H1 (cell line): ENCODE results near the gene TRAPPC2L. TPM values are rescaled to one million over a fixed set of nuclear protein-coding genes. Genes with fewer than 3 reads are reported as not detected.
"Not testable (repeated sequence)": the region's sequence is repeated elsewhere in the genome, so short reads cannot be mapped to it uniquely, and the experiment has no call there.

Source experiments
- CTCF ChIA-PET: fragments of 300-600 bp; sonication (Branson Sonifier 250); formaldehyde crosslinking; loops from one replicate; lab custom pipeline; 2021; ENCODE audit not compliant: partially characterized antibody; lab: Charles Lee
- POLR2A ChIA-PET: fragments of 300-600 bp; sonication (Branson Sonifier 250); formaldehyde crosslinking; loops from one replicate; lab custom pipeline; 2021; ENCODE audit warnings: inconsistent platforms; ENCODE audit not compliant: partially characterized antibody; lab: Charles Lee
- DNase-seq, 2 experiments: peaks; one replicate each; pipeline versions ENCODE4 v3.0.0 to v3.0.0-alpha.2; 2010 to 2022; ENCODE audit warnings: low spot score in 2 of 2, low read depth in 1 of 2, mixed read lengths in 1 of 2
- FAIRE-seq: peaks from 2 replicates; lab custom pipeline; 2011; peaks lifted over from hg19 to GRCh38; lab: Jason Lieb, UNC
- H2AFZ ChIP-seq: 2 replicates; pipeline ENCODE4 v1.8.1; 2012; ENCODE audit warnings: low read length, inconsistent platforms
- H2AK5ac ChIP-seq: 2 replicates; pipeline ENCODE4 v1.6.1; 2013; ENCODE audit warnings: low read depth, low read length
- H2BK120ac ChIP-seq: replicated peaks from 2 replicates; pipeline ENCODE3; 2013; ENCODE audit warnings: low read depth, low read length, inconsistent platforms
- H2BK12ac ChIP-seq: 2 replicates; pipeline ENCODE4 v1.6.1; 2013; ENCODE audit warnings: low read depth, low read length
- H2BK15ac ChIP-seq: 2 replicates; pipeline ENCODE4 v1.6.1; 2013; ENCODE audit warnings: low read length
- H2BK20ac ChIP-seq: 2 replicates; pipeline ENCODE4 v1.6.1; 2013; ENCODE audit warnings: low read length
- H2BK5ac ChIP-seq: 2 replicates; pipeline ENCODE4 v1.6.1; 2013; ENCODE audit warnings: low read depth, low read length
- H3K14ac ChIP-seq: 2 replicates; pipeline ENCODE4 v1.6.1; 2013; ENCODE audit warnings: inconsistent platforms; ENCODE audit not compliant: insufficient read length
- H3K18ac ChIP-seq: 2 replicates; pipeline ENCODE4 v1.6.1; 2013; ENCODE audit warnings: low read length; ENCODE audit errors: extremely low read depth
- H3K23ac ChIP-seq: 2 replicates; pipeline ENCODE4 v1.6.1; 2013; ENCODE audit warnings: inconsistent platforms; ENCODE audit not compliant: insufficient read length
- H3K23me2 ChIP-seq: 2 replicates; pipeline ENCODE4 v1.6.1; 2013; ENCODE audit warnings: low read depth, low read length
- H3K27ac ChIP-seq: 2 replicates; pipeline ENCODE4 v1.6.1; 2011; ENCODE audit warnings: low read depth, low read length, inconsistent platforms
- H3K27me3 ChIP-seq, 4 experiments: replicated peaks in 1 of 4; 1 replicate in 1 of 4; 2 replicates in 3 of 4; pipeline versions ENCODE4 v1.6.1 to v1.8.1; 2011 to 2013; ENCODE audit warnings: low read length in 3 of 4, mild to moderate bottlenecking in 3 of 4, inconsistent platforms in 2 of 4, mixed read lengths in 2 of 4, moderate library complexity in 1 of 4; ENCODE audit not compliant: control insufficient read depth in 3 of 4, insufficient read depth in 3 of 4; ENCODE audit errors: extremely low read depth in 1 of 4
- H3K36me3 ChIP-seq, 4 experiments: 2 replicates each; pipeline versions ENCODE4 v1.6.1 to v1.8.1; 2011 to 2013; ENCODE audit warnings: mild to moderate bottlenecking in 4 of 4, low read length in 3 of 4, moderate library complexity in 2 of 4, control low read depth in 1 of 4, inconsistent platforms in 1 of 4; ENCODE audit not compliant: insufficient read depth in 4 of 4, control insufficient read depth in 2 of 4
- H3K4ac ChIP-seq: replicated peaks from 2 replicates; pipeline ENCODE3; 2013; ENCODE audit warnings: low read length, low read depth, mixed read lengths, inconsistent platforms; ENCODE audit not compliant: insufficient read length
- H3K4me1 ChIP-seq, 4 experiments: replicated peaks in 1 of 4; 1 replicate in 1 of 4; 2 replicates in 3 of 4; pipeline versions ENCODE4 v1.6.1 to v1.8.1; 2011 to 2013; ENCODE audit warnings: low read length in 3 of 4, inconsistent platforms in 2 of 4, mixed read lengths in 1 of 4; ENCODE audit not compliant: insufficient read depth in 4 of 4, control insufficient read depth in 3 of 4
- H3K4me2 ChIP-seq, 2 experiments: 2 replicates each; pipeline versions ENCODE4 v1.6.1 to v1.8.1; 2011 to 2013; ENCODE audit warnings: low read depth in 2 of 2, low read length in 2 of 2, control low read depth in 1 of 2, inconsistent platforms in 1 of 2, mild to moderate bottlenecking in 1 of 2; ENCODE audit not compliant: insufficient read depth in 1 of 2
- H3K4me3 ChIP-seq, 4 experiments: fragments of 200-600, 300-600 bp in 1 of 4; sonication (generic), shearing (Covaris generic), sonication (Bioruptor Twin) in 1 of 4; 2 replicates each; pipeline versions ENCODE4 v1.5.1 to v1.8.1; 2011 to 2016; ENCODE audit warnings: low read length in 4 of 4, low read depth in 3 of 4, control low read depth in 2 of 4, inconsistent platforms in 2 of 4, mild to moderate bottlenecking in 2 of 4, mixed read lengths in 1 of 4, moderate library complexity in 1 of 4; ENCODE audit not compliant: insufficient read depth in 2 of 4; ENCODE audit errors: extremely low read depth in 1 of 4
- H3K56ac ChIP-seq: replicated peaks from 2 replicates; pipeline ENCODE3; 2013; ENCODE audit warnings: low read depth, mild to moderate bottlenecking, mixed read lengths, low read length, inconsistent platforms; ENCODE audit not compliant: insufficient read length
- H3K79me1 ChIP-seq: 2 replicates; pipeline ENCODE4 v1.6.1; 2013; ENCODE audit warnings: low read depth, low read length, control low read depth
- H3K79me2 ChIP-seq, 2 experiments: 2 replicates each; pipeline versions ENCODE4 v1.6.1 to v1.8.1; 2012 to 2013; ENCODE audit warnings: low read length in 2 of 2, mild to moderate bottlenecking in 2 of 2, inconsistent platforms in 1 of 2; ENCODE audit not compliant: insufficient read depth in 2 of 2, control insufficient read depth in 1 of 2
- H3K9ac ChIP-seq, 4 experiments: replicated peaks in 1 of 4; 1 replicate in 1 of 4; 2 replicates in 3 of 4; pipeline versions ENCODE4 v1.6.1 to v1.8.1; 2011 to 2013; ENCODE audit warnings: low read depth in 3 of 4, low read length in 3 of 4, control low read depth in 2 of 4, mild to moderate bottlenecking in 2 of 4, moderate library complexity in 2 of 4, inconsistent platforms in 1 of 4; ENCODE audit errors: extremely low read depth in 1 of 4
- H3K9me3 ChIP-seq, 2 experiments: 2 replicates each; pipeline versions ENCODE4 v1.6.1 to v1.8.1; 2012 to 2013; ENCODE audit warnings: mild to moderate bottlenecking in 2 of 2, moderate library complexity in 2 of 2, control low read depth in 1 of 2, inconsistent platforms in 1 of 2, low read depth in 1 of 2, low read length in 1 of 2, mixed read lengths in 1 of 2; ENCODE audit not compliant: insufficient read depth in 2 of 2
- H4K20me1 ChIP-seq, 2 experiments: replicated peaks in 1 of 2; 2 replicates each; pipeline versions ENCODE3 to v1.8.1; 2011 to 2013; ENCODE audit warnings: inconsistent platforms in 2 of 2, low read length in 2 of 2, mild to moderate bottlenecking in 1 of 2; ENCODE audit not compliant: insufficient read depth in 2 of 2, control insufficient read depth in 1 of 2
- H4K5ac ChIP-seq: 2 replicates; pipeline ENCODE4 v1.6.1; 2013; ENCODE audit warnings: low read length, low read depth, mixed read lengths, inconsistent platforms; ENCODE audit not compliant: insufficient read length
- H4K8ac ChIP-seq: 2 replicates; pipeline ENCODE4 v1.8.0; 2013; ENCODE audit warnings: mild to moderate bottlenecking, moderate library complexity, low read length, inconsistent platforms; ENCODE audit not compliant: insufficient read depth; ENCODE audit errors: extremely low read depth
- H4K91ac ChIP-seq: replicated peaks from 2 replicates; pipeline ENCODE3; 2013; ENCODE audit warnings: low read length, mixed read lengths, inconsistent platforms; ENCODE audit not compliant: insufficient read length
- WGBS, 2 experiments: shearing (Covaris generic) in 1 of 2; methylation state at CpG; one replicate each; pipeline versions ENCODE4 v1.1.6 to v1.1.7; 2013 to 2015; ENCODE audit warnings: low lambda C conversion rate in 2 of 2, mixed read lengths in 2 of 2, inconsistent platforms in 1 of 2, low coverage in 1 of 2, missing lambda C conversion rate in 1 of 2; ENCODE audit not compliant: insufficient replicate concordance in 2 of 2, insufficient coverage in 1 of 2, insufficient read length in 1 of 2; ENCODE audit errors: extremely low coverage in 1 of 2, missing lambda C conversion rate in 1 of 2; 5-methylcytosine and 5-hydroxymethylcytosine counted together
- polyA plus RNA-seq, 7 experiments: library from polyadenylated mRNA; depleted of rRNA in 3 of 7; stranded (reverse) in 5 of 7; unstranded in 2 of 7; fragments of >200 nt in 5 of 7; fragments of 200-250 nt in 2 of 7; gene quantifications; 1 replicate in 5 of 7; 2 replicates in 1 of 7; 4 replicates in 1 of 7; pipeline versions ENCODE4 v1.2.1 to v1.2.3, GENCODE V29; 2011 to 2013; ENCODE audit warnings: missing spikeins in 2 of 7, mixed read lengths in 2 of 7
- total RNA-seq: library from RNA; stranded (reverse); fragmentation: NEBNext Ultra II Directional; extraction: Animal tissue kit (Norgen Biotek cat#: 25700); gene quantifications from 2 replicates; pipeline ENCODE4 v1.2.1, GENCODE V29; 2021

The TRAPPC2L gene
- total and polyA plus RNA-seq, 2 of the 8 experiments (the other 6 are each of a cell fraction or from before 2014, with no cell fraction given): 98.7 to 133 TPM

GRCh38 chr16:88823646-88824045 lies 33.3 kb upstream of the TRAPPC2L start:
- not testable (repeated sequence) for H3K4me1 ChIP-seq, H2BK20ac ChIP-seq, H3K4me3 ChIP-seq, H3K9ac ChIP-seq, H3K23ac ChIP-seq, H3K4me2 ChIP-seq, FAIRE-seq, H3K14ac ChIP-seq, H2AFZ ChIP-seq, H3K79me1 ChIP-seq, H4K91ac ChIP-seq, H2BK5ac ChIP-seq, H2BK15ac ChIP-seq, H2BK120ac ChIP-seq, H4K20me1 ChIP-seq, H3K36me3 ChIP-seq, H2BK12ac ChIP-seq, H3K79me2 ChIP-seq, H3K27ac ChIP-seq, H3K23me2 ChIP-seq, H3K9me3 ChIP-seq, H2AK5ac ChIP-seq, DNase-seq, H4K5ac ChIP-seq, H3K27me3 ChIP-seq, H3K18ac ChIP-seq, H4K8ac ChIP-seq, H3K56ac ChIP-seq, H3K4ac ChIP-seq
- ChIA-PET CTCF (interaction anchor here (1.0 to 1.6 kb wide), 2 partner anchors 9 to 30 kb away, joined by 3 read pairs; no protein-coding TSS in a partner anchor), POLR2A (interaction anchor here (9.0 kb wide), 1 partner anchor 14 kb away, joined by 77 read pairs; the partner anchor contains the start of gene APRT)
- WGBS, 2 experiments: 94% methylated on average over 13 of the region's 31 CpGs; no CpG with 5 or more reads in 1 of the 2 experiments
